Stimulated activated CD8-positive, alpha-beta memory T cell treated with anti-CD3 and anti-CD28 coated beads, Interleukin-15, amount 100 ng/mL, for 1 hour (primary cell): ENCODE results near the gene ZNF81.
A peak's percentile ranks its signal among the peaks of the same experiment; 100 is the strongest.
"Not testable (repeated sequence)": the region's sequence is repeated elsewhere in the genome, so short reads cannot be mapped to it uniquely, and the experiment has no call there.

ENCODE experiments used
- DNase-seq: peaks from one replicate; pipeline ENCODE4 v3.0.0-alpha.2; 2020; ENCODE audit warnings: low read depth

ZNF81 gene

DNA sequence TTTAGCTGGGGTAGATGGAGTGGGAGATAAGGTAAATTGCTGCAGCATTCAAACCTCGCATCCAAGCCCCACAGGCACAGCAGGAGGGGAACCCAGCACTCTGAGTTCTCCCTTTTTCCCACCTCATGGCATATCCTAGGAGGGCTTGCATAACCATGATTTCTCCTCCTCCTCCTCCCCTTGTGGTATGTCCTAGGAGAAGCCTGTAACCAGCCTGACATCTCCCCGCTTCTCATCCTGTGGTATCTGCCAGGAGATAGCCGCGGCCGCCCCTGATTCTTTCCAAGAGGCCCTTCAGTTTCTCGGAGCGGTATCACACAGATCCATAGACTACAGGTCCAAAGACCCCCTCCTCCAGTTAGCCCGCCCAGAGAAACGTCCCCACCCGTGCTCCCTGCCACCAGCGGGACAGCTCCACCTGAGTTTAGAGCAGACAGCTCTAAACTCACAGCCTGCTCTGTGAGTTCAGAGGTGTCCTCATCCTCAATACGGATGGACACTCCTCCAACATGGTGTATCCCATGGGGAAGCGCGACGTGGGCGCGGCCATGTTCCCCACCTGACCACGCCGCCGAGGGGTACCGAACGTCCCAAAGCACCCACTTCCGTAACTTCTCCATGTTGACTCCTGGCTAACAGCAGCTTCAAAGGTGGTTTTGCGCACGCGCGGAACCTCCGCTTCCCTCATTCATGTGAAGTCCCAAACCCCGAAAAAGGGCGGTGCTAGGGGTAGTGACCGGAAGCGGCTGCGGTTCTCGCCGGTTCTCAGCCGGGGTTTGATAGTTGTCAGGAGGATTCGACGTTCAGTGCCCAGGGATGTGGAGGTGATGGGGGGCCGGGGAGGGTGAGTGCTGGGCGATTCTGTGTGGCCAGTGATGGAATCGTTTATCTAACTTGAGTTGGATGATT is at the start of gene ZNF81:
Gene ZNF81 (plus strand): TSS at position 739 of the 909 bp plus-strand sequence. CDS start 9,366 bp downstream, outside the sequence.
- peak; percentile 79 for DNase-seq

DNA sequence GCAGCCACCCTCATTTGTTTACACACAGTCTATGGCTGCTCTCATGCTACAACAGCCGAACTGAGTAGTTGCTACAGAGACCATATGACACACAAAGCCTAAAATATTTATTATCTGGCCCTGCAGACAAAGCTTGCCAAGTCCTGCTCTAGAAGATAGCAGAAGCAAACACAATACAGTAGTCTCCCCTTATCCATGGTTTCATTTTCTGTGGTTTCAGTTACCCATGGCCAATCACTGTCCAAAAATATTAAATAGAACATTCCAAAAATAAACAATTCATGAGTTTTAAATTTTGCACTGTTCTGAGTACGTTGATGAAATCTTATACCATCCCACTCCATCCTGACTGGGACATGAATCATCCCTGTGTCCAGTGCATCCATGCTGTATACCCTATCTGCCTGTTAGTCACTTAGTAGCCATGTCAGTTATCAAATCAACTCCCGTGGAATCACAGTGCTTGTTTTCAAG is 40.2 kb upstream of the ZNF81 start:
- no peak for DNase-seq

GRCh38 chrX:47797084-47797483 is 39.6 kb upstream of the ZNF81 start:
- no peak for DNase-seq

DNA sequence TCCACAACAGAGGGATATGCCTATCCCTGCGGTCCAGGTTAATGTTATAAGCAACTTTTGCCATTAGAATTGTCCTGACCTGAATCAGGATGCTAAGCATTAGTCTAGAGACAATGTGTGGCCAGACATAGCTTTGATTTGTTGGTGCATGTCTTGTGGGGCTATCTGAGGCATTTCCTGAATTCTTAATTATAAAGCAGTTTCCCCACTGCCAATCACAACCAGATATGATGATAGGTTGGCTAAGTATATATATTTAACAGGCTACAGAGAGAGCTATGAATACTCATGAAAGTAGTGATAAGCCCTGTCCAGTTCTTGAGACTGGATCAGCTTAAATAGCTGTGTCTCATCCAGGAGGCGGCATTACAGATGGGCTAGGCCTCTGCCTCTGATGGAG is 37.8 kb upstream of the ZNF81 start:
- DNase-seq: no peak

DNA sequence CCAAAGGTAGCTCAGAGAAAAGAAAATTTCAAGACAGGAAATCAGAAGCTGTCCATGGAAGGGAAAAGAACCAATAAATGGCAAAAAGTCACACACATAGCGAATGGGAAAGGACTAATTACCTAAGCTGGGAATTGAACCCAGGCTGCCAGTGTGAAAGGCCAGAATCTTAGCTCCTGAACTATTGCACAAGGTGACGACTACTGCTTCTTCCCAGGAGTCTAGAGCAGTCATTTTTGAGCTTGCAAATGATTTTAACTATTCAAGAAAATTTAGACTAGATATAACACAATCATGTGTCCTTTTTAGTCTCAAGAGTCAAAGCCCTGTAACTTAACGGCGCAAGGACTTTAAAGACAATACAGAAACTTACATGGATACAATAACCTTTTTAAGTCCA is 34.1 kb upstream of the ZNF81 start:
- DNase-seq: no peak

DNA sequence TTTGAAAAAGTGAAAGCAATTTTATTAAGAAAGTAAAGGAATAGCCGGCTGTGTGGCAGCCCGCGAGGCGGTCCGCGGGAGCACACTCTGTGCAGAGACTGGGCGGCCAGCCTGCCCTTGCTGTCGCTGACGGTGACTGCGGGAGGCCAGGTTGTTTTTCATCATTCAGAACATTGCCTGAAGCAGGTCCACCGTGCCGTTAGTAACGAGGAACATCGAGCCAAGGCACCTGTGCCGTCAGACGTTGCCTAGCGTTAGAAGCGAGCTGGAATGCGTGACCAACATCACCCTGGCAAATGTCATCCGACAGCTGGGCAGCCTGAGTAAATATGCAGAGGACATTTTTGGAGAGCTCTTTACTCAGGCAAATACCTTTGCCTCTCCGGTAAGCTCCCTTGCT is 33.6 kb upstream of the ZNF81 start:
- not testable (repeated sequence) for DNase-seq

GRCh38 chrX:47804315-47804714 is 32.4 kb upstream of the ZNF81 start:
- DNase-seq: no peak

GRCh38 chrX:47805844-47806243 is 30.9 kb upstream of the ZNF81 start:
- not testable (repeated sequence) for DNase-seq

DNA sequence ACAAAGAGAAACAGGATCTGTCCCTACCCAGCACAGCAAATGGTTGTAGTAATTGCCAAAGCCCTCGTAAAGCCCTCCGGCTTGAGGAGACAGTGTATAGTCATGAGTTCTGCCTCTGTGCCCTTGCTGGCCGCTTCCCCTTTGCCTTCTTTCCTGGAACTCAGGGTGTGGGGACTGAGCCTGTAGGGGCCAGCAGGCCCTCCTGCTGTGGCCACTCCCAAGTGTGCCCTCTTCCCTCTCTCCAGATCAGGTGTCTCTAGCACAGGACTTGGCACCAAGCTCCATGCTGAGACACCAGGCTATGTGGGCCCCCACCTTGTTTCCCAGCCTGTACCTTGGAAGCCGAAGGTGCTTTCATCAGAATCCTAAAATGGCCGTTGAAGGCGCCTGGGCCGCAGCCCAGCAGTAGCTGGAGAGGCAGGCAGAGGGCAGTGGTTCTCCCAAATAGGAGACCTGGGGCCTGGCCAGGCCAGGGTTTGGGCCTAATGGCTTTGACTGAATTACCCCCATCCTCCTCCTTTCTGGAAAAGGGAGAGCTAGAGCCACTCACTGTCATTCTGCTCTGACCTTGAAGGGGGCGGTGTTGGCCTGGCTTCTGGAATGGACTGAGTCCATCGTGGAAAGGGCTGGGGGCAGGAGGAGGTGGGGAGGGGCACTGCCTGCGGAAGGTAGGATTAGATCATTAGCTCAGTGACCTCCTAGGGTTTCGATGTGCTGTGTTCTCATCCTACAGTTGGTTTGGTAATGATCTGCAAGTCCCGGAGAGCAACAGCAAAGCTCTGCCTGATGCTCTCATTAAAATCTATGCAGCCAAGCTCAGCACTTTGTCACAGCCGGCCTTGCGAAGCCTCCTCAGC is 30.1 kb upstream of the ZNF81 start:
- DNase-seq: not testable (repeated sequence)

DNA sequence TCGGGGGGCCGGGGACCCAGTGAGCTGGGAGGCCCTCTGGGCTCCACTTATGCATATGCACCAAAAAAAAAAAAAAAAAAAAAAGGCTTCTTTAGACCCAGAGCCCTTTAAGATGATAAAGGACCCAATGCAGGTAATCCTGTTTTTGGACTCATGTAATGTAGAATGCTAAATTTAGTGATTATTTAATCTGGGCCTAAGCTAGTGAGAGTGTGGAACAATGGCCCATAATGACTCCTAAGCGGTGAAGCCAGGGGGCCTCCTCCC is 29.5 kb upstream of the ZNF81 start:
- not testable (repeated sequence) for DNase-seq

DNA sequence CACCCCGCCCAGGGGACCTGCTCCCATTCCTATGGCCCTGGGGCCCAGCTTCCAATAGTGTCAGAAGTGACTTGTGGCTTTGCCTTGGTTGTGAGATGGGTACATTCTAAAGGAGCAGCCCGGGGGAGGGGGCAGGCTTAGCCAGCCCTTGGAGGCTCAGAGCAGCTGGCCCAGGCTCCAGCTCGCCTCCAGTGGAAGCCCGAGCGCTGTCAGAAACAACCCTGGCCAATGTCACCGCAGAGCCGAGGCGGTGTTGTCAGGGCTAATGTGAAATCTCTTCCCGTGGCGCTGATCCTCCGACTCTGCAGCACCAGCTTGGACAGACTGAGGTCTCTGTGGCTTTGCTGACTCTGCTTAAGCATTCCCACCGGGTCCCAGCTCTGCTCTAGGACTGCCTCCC is 29.2 kb upstream of the ZNF81 start:
- DNase-seq: no peak

DNA sequence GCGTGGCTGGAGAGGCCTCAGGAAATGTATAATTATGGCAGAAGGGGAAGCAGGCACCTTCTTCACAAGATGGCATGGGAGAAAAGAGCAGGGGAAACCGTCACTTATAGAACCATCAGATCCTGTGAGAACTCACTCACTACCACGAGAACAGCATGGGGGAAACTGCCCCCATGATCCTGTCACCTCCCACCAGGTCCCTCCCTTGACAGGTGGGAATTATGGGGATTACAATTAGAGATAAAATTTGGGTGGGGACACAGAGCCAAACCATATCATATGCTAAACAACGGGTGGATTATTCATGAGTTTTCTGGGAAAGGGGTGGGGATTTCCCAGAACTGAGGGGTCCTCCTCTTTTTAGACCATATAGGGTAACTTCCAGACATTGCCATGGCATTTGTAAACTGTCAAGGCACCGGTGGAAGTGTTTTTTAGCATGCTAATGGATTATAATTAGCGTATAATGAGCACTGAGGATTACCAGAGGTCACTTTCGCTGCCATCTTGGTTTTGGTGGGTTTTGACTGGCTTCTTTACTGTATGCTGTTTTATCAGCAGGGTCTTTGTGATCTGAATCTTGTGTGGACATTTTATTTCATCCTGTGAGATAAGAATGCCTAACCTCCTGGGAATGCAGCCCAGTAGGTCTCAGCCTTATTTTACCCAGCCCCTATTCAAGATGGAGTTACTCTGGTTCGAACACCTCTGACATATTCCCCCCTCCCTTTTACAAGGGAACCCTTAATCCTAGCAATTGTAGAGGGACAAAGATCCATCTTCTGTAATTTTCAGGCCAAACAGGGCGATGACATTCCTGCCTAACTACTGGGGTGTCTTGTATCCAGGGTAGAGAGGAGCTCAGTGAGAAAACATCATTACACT is 27.6 kb upstream of the ZNF81 start:
- DNase-seq: no peak

DNA sequence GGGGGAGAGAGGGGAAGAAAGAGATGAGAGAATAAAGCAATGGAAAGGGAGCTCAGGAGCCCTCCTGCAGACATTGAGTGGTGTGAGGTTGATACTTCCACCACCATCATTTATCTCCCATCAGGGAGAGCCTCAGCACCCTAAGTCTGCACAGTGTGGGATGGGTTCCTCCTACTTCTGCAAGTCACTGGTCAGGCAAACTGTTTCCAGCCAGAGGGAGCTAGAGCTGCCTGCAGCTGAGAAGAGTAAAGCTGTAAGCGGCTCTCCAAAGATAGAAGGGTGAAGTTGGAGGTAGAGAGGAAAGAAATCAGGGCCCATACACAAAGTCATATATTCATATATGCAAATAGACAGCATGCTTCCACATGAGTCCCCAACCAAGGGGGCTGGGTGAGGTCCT is 21.9 kb upstream of the ZNF81 start:
- no peak for DNase-seq

DNA sequence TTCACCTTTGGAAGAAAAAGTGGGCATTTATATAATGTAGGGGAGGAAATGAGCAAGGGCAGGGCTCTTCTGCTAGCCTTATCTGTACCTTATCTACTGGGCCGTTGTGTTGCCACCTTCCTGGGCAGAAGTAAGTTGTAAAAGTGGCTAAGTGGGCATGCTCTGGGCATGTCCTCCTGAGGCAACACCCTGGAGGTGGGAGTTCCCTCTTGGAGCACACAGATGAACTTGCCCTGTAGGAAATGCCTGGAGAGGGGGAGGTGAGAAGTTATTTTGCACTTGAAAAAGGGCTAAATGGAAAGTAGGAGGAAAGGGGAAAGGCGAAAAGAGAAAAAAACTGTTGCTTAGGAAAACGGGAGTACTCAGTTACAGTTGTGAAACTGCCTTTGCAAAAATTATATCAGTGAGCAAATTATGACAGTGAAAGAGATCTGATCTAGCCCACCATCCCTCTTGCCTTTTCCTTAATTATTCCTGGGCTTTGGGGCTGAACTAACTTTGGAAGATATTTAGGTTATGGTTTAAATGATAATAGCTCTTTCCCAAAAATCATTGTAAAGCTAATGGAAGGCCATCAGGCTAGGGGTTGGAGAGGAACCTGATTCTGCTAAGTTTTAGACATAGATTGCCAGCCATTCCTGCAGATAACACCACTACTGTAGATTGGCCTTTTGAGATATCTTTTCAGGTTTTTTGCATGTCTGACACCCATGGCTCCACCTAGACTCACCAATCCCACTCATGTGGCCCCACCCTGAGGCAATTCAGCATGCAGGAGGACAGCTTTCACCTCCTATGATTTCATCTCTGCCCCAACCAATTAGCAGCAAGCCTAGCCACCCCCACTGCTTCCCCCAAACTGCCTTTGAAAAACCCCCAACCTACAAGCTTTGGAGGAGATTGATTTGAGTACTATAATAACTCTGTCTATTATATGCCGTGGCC is 20.5 kb upstream of the ZNF81 start:
- DNase-seq: no peak

DNA sequence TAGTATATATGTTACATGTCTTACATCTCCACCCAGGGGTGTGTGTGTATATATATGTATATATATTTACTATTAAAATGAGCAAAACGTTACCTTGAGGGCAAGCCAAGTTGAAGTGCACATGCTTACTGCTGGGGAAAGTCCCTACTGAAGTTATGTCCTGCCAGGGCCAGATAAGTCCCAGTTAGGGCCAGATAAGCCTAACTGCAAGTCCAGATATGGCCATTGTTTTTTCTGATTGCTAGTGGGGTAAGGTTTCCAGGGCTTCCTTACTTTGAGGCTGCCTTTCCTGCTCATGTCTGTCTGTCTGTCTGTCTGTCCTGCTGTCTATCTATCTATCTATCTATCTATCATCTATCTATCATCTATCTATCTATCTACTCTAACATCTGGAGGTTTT is 19.3 kb upstream of the ZNF81 start:
- DNase-seq: no peak

DNA sequence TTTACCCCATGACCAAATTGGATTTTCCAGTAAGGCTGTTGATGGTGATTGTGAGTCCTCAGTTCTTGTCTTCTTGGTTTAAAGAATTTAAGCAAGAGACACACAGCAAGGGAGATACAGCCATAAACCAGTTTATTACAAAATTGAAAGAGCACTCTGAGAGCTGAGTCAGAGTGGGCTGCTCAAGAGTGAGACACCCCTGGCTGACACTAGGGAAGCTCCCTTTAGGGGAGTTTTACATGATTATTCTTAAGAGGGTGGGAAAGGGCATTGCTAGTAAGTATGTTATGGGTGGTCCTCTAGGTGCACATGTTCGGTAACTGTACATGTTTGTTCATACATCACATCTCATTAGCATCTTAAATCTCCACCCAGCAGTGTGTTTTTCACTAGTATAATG is 18.8 kb upstream of the ZNF81 start:
- DNase-seq: no peak

GRCh38 chrX:47828984-47829383 is 7.7 kb upstream of the ZNF81 start:
- no peak for DNase-seq

DNA sequence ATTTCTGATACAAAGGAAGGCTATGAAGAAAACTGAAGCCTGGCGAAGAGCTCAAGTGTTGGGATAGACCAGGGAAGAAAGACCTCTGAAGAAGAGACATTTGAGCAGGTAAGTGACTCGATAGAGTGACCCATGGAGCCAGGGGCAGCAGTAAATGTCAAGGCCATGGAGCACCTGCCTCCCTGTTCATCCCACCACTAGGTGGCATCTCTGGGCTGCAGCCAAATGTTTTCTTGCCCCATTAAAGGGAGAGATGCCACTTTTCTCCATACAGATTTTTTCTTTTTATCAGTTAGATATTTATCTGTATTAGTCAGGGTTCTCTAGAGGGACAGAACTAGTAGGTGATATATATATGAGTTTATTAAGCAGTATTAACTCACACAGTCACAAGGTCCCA is 4.9 kb upstream of the ZNF81 start:
- peak; percentile 16 for DNase-seq

DNA sequence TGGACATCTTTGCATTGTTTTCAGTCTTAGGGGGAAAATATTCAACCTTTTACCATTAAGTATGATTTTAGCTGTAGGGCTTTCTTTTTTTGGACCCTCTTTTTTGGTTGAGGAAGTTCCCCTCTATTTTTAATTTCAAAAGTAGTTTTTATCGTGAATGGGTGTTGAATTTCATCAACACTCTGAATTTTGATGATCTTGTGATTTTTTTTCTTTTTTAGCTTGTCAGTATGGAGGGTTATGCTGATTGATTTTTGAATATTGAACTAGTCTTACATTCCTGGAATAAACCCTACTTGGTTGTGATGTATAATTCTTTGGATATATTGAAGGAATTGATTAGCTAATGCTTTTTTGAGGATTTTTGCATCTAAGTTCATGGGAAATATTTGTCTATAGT is 1.7 kb downstream of the ZNF81 start:
- no peak for DNase-seq

DNA sequence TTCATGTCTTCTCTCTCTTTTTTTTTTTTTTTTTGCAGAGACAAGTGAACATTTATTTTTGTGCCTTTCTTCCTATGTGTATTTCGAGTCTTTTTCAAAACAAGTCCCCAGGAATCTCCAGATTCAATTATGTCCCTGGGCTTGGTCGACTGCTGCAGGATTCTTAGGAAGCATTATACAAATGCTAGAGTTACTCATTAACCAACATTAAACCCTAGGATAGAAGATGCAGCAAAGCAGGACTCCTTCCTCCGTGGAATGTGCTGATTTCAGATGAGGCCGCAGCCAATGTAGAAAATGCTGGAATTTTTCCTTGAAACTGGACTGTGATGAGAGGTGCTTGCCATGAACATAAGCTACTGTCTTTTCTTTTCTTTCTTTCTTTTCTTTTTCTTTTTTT is 3.4 kb downstream of the ZNF81 start:
- DNase-seq: no peak

DNA sequence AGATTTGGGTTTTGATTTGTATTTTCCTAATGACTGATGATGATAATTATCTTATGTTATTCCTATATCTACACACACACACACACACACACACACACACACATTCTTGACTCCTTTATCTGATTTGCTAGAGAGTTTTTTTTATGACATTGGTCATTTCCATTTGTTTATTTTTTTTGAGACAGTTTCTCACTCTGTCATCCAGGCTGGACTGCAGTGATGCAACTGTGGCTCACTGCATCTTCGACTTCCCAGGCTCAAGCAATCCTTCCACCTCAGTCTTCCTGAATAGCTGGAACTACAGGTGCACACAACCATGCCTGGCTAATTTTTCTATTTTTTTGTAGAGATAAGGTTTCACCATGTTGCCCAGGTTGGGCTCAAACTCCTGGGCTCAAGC is 6.7 kb downstream of the ZNF81 start:
- no peak for DNase-seq
